HG03095 (cell line): ENCODE data around the gene MYO3B.
"Not testable (repeated sequence)": the region's sequence is repeated elsewhere in the genome, so short reads cannot be mapped to it uniquely, and the experiment has no call there.

ENCODE experiments used
- ATAC-seq: cut with Tn5 transposase; IDR thresholded peaks from one replicate; pipeline ENCODE4 v1.9.1; 2021; ENCODE audit warnings: moderate library complexity; ENCODE audit not compliant: unreplicated experiment

Gene MYO3B

GRCh38 chr2:170260188-170260587, 82.2 kb downstream of the MYO3B start:
- ATAC-seq, result no peak

- no peak for ATAC-seq
These were observed 83.6 kb downstream of the MYO3B start for GRCh38 chr2:170261566-170261965.

DNA sequence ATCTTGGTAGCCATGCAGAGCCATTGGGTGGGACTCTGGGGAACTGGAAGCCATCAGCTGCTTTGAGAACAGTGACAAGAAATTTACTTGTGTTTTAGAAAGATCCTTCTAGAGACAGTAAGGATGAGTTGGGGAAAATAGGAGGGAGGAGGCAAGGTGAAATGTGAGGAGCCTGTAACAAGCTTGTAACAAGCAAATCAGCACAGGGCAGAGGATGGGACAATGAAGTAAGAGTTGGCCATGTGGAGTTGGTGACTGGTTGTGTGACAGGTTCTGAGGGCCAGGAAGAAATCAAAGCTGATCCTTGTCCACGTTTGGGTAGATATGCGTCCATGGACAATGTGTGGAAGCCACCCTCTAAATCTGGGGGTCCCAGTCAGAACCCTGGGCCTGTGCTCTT, 84.4 kb downstream of the MYO3B start:
- no peak for ATAC-seq

- no peak for ATAC-seq
These were observed 84.9 kb downstream of the MYO3B start for GRCh38 chr2:170262806-170263205.

DNA sequence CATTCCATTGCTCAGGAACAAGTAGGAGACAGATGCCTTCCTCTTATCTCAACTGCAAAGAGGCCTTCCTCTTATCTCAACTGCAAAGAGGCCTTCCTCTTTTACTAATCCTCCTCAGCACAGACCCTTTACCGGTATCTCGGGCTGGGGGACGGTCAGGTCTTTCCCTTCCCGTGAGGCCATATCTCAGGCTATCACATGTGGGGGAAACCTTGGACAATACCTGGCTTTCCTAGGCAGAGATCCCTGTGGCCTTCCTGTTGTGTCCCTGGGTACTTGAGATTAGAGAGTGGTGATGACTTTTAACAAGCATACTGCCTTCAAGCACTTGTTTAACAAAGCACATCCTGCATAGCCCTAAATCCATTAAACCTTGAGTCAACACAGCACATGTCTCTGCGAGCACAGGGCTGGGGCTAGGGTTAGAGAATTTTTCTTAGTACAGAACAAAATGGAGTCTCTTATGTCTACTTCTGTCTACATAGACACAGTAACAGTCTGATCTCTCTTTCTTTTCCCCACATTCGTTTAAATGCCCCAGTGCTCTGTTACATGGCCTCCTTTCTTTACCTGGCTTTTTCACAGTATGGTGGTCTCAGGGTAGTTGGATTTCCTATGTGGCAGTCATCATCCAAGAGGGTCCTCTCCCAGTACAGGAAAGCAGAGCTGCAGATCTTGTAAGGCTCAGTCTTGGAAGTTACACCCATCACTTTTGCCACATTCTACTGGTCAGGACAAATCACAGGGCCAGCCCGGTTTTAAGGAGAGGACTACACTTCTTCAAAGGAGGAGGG, 86.0 kb downstream of the MYO3B start:
- not testable (repeated sequence) for ATAC-seq

DNA sequence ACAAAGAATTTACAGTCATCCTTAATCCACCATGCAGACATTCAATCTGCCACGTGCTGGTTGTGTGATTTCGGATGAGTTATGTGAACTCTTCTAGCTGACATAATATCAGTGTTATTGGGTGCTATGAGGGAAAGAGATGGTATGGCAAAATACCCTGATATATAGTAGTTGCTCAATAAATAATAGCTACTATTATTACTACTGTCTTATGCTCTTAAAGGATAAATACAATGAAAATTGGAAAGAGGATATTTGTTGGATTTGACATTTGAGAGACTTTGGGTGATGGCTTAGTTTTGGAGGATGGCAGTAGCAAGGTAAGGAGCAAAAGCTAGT, 86.5 kb downstream of the MYO3B start:
- no peak for ATAC-seq

- ATAC-seq, result no peak
These were observed 86.9 kb downstream of the MYO3B start for GRCh38 chr2:170264865-170265264.

DNA sequence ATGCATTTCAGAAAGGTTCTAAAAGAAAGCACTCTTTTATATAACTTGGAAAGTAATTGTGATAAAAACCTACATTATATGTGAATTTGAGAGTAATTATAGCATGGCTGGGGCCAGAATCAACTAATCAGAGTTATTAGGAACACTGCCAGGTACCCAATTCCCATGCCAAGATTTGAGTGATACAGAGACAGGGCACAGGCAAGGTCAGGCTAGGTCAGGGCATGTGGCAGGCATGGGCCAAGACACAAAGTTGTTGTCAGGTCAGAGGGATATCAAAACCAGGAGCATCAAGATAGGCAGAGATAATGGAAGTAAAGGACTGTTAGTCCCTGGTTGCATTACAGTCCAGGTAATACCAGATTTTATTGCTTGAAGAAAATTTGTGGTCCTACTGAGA, 87.4 kb downstream of the MYO3B start:
- no peak for ATAC-seq

DNA sequence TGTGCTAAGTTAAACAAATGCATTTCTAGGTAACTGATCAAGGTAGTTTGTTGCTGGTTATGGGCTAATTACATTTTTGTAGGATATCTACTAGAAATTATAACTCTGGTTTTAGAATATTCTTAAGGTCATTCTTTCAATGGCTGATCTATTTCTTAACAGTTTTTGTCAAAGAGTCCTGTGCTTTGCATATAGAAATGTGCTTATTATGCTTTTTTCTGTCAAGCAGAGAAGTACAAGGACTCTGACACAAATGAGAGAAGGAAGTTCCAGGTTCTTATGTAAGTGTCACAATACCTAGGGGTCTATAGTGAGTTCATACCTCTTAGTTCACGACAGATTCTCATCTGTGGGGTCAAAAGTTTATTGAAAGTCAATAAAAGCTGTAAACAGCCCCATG, 88.4 kb downstream of the MYO3B start:
- no peak for ATAC-seq

DNA sequence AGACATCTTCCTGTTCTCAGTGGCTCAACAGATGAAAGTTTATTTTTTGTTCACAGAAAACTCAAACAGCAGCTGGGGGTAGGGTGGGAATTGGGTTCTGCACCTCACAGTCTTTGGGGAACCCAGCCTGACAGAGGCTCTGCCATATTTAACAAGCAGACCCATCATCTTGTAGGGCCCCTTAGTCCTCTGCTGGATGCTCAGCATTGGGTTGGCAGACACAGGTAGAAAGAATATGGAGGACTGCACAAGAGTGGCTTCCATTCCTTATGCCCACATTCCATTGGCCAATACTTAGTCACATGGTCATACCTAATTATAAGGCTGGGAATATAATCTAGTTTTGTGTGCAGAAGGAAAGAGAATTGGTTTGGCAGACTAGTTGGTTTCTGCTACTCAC, 89.1 kb downstream of the MYO3B start:
- ATAC-seq, result no peak

DNA sequence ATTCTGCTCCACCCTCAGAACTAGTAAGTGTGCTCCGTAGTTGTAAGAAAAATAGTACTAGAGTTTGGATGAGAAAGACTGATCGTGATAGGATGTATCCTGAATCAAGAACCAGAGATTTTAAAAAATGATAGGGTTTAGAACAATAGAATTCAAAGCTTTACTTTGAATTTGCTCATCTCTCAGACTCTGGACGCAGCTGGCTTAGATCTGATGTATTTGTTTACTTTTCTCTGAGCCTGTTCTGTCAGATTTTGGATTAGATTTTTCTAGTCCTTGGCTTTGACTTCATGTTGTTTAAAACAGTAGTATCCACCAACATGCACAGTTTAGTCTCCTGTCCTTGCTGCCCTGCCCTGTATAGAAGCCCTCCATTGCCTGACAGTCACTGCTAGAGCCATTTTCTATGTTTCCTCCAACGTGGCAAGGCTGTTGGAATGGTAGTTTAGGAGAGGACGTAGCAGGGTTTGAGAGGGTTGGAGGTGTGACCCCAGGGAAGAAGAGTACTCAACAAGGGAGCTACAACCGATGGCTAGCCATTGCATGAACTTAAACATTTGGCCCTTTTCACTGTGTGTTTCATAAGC, 92.4 kb downstream of the MYO3B start:
- ATAC-seq, result no peak

DNA sequence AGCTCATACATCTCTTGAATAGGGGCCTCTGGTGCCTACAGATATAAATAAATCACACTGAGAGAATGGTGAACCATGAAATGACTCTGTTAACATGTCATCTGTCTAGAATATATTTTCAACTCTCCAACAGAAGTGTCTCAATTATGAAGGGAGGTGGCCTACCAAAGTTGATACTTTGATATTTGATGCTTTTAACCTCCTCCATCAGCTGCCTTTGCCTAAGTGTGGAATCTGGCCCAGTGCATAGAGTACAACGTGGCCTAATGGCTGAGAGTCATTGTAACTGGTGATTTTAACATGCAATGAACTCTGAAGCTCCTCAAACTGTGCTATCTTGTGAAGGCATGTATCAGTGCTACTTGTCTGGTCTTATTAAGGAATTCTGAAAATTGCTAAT, 93.4 kb downstream of the MYO3B start:
- no peak for ATAC-seq

DNA sequence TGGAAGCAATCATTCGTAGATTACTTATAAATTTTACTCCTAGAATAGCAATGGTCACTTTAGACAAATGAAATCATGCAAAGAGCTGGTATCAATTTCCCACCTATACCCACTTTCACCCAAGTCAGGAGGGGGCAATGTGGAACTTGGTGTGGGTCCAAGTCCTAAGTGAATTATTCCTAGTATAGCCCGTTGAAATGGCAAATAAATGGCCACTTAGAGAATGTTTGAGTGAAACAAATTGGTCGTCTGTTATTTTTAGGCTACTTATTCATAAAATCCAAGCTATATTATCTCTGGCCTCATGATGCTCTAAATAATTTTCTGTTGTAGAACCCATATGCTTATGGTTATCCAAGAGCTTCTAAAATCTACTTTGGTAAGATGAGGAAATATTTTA, 98.1 kb downstream of the MYO3B start:
- no peak for ATAC-seq

DNA sequence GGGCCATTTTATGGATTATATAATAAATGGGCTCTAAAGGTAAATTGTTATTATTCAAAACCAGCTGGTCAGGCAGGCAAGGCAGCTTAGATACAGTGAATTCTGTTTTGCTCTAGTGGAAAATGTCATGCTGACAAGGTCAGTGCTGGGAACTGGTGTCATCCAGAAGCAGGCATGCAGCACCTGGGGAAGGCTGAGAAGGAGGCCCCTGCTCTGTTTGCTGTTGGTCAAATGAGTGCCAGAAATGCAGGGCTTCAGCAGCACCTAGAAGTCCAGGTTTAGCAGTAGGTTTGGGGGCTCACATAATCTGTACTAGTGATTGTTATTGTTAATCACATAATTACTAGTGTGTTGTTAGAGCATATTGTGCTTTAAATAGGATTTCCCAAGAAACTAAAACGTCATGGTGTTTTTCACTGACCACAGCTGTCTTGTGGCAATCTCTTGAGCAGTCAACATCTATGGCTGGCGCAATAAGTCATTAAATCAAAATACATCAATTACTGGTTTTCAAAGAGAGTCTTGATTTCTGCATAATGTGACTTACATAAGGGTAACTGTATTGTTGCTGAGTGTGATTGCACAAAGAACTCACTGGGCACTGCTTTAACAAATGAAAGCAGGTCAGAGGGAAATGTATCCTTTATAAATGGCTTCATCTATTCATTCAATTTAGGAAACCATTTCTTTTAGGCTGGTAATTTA, 99.1 kb downstream of the MYO3B start:
- ATAC-seq, result no peak

DNA sequence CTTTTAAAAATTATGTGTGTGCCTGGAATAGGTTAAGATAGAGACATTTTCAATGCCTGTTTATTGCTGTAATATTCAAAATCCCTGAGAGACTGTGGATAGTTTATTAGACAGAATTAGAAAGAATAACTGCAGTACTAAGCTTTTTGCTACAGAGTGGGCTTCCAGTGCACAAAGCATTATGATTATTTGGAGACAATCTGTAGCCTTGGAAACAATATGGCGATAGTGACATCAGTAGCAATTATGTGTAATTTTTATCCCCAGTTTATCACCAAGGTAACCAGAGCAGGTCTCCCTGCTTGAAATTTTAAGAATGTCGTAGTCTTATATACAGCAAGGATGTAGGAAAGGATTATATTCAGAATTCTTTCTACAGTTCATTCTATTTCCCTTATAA, 100.0 kb downstream of the MYO3B start:
- ATAC-seq, result no peak

DNA sequence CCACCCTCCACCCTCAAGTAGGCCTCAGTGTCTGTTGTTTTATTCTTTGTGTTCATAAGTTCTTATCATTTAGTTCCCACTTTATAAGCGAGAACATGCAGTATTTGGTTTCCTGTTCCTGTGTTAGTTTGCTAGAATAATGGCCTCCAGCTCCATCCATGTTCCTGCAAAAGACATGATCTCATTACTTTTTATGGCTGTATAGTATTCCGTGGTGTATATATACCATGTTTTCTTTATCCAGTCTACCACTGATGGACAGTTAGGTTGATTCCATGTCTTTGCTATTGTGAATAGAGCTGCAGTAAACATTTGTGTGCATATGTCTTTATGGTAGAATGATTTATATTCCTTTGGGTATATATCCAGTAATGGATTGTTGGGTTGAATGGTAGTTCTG, 101.7 kb downstream of the MYO3B start:
- not testable (repeated sequence) for ATAC-seq

- no peak for ATAC-seq
These were observed 104.9 kb downstream of the MYO3B start for GRCh38 chr2:170282851-170283250.

- ATAC-seq, result no peak
These were observed 106.3 kb downstream of the MYO3B start for GRCh38 chr2:170284205-170284604.

DNA sequence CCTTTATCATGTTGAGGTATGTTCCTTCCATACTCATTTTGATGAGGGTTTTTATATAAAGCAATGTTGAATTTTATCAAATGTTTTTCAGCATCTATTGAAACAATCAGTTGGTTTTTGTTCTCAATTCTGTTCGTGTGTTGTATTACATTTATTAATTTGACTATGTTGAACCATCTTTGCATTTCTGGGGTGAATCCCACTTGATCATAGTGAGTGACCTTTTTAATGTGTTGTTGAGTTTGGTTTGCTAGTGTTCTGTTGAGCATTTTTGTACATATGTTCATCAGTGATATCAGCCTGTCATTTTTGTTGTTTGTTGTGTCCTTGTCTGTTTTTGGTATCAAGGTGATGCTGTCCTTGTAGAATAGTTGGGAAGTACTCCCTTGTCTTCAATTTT, 110.9 kb downstream of the MYO3B start:
- no peak for ATAC-seq

GRCh38 chr2:170291474-170291873, 113.5 kb downstream of the MYO3B start:
- no peak for ATAC-seq

DNA sequence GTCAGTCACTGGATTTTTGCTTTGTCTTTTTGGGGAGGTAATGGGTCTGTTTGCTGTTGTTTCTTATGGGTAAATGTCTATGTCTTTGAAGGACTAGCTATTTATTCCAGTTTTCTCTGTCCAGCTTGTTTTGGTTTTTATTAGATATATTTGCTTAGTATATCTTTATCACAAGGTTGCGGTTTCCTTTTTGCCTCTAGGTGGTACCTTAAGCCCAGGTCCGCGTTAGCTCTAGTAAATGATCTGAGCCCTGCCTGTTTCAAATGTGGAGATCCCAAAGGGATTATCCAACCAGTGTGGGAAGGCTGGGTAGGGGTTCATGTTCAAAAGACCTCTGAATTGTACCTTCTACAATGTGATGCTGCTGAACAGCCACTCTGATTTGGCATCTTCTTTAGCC, 114.5 kb downstream of the MYO3B start:
- no peak for ATAC-seq

DNA sequence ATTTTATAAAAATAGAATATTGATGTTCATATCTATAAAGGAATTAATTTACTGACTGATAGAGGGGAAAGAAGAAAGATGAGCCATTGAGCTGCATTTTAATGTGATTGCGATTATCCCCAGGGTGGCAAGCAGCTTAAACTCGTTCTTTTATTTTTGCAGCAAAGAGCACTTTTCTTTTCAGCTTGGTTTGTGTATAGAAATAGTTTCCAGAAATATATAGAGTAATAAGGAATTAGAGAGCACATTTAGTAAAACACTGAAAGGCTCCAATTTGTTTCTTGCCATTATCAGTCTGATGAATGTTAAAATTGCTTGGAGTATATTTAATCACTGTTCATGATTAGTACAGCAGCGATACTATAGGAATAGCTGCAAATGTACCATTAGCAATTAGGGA, 119.5 kb downstream of the MYO3B start:
- no peak for ATAC-seq
